Heart left ventricle (tissue), 13 donors: Measurements from ENCODE around the gene PIGL.

Experiments used
- POLR2A ChIP-seq, 2 donors: fragments of 450-650 bp; IDR thresholded peaks; one replicate each; pipeline ENCODE4 v1.6.1; 2017; ENCODE audit warnings: antibody characterized with exemption in 2 of 2, mild to moderate bottlenecking in 2 of 2, moderate library complexity in 2 of 2
- TF ChIP-seq, protein P1 (sequence below), 12 donors: fragments of 200-600 bp; sonication (generic) in 4 of 12; IDR thresholded peaks; one replicate each; pipeline versions ENCODE4 v1.5.0 to v1.8.0; 2018 to 2022; ENCODE audit warnings: antibody characterized with exemption in 12 of 12, mild to moderate bottlenecking in 5 of 12
- donor health status: ischemic (EF 13 %, LVEDD 7.1; RV severe dilation, severe dysfunction).
- donor health status: DM: no; HTN: yes; CAD: no.
- donor health status: DM: no; HTN: no; CAD: no.
- donor health status: ischemic (EF 25% LVEDD 6.9; RV normal size, moderate dysfunction).
- donor health status: ischemic (EF 25% LVEDD 5.7; RV mildly dilated, moderate dysfunction).
- donor health status: ischemic (EF 35%, LVEDD 5.7; RV mildly dilated, moderate dysfunction).
- donor health status: nonischemic (EF 11% LVEDD 7.7; RV severe dilation, severe dysfunction).
- donor health status: DM: yes; HTN: yes; CAD: no.
- donor health status: PGD.
- donor health status: ischemic (EF 29% LVEDD 5.4; RV normal size, mild dysfunction).
- donor health status: nonischemic (EF 23%, LVEDD 6.1; RV moderate dilation, normal function).

DNA sequence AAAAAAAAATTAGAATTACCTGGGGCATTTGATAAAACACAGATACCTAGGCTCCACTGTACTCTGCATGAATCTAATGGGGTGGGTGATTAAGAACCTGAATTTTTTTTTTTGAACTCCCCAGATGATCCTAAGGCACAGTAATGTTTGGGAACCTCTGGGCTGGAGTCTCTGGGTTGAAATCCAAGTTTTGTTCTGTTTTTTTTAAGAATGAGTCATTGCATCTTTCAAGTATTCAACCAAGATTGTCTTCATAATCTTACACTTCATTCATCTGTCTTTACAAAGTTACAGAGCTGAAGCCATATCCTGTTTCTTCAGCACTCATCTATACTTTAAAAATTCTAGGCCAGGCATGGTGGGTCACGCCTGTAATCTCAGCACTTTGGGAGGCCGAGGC, 52.6 kb downstream of the PIGL start:
- TF ChIP-seq, protein P1, sequence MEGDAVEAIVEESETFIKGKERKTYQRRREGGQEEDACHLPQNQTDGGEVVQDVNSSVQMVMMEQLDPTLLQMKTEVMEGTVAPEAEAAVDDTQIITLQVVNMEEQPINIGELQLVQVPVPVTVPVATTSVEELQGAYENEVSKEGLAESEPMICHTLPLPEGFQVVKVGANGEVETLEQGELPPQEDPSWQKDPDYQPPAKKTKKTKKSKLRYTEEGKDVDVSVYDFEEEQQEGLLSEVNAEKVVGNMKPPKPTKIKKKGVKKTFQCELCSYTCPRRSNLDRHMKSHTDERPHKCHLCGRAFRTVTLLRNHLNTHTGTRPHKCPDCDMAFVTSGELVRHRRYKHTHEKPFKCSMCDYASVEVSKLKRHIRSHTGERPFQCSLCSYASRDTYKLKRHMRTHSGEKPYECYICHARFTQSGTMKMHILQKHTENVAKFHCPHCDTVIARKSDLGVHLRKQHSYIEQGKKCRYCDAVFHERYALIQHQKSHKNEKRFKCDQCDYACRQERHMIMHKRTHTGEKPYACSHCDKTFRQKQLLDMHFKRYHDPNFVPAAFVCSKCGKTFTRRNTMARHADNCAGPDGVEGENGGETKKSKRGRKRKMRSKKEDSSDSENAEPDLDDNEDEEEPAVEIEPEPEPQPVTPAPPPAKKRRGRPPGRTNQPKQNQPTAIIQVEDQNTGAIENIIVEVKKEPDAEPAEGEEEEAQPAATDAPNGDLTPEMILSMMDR (IDR thresholded peaks at IDR 0.05) = no peak
- no peak for TF ChIP-seq POLR2A (IDR thresholded peaks at IDR 0.05)
